ENCODE data around the gene NME7. TPM values are rescaled to one million over a fixed set of nuclear protein-coding genes. Genes with fewer than 3 reads are reported as not detected.
A peak's percentile ranks its signal among the peaks of the same experiment; 100 is the strongest.

Gene NME7
- total RNA-seq, 1 experiment from 2014 or later: 21.8 TPM

DNA sequence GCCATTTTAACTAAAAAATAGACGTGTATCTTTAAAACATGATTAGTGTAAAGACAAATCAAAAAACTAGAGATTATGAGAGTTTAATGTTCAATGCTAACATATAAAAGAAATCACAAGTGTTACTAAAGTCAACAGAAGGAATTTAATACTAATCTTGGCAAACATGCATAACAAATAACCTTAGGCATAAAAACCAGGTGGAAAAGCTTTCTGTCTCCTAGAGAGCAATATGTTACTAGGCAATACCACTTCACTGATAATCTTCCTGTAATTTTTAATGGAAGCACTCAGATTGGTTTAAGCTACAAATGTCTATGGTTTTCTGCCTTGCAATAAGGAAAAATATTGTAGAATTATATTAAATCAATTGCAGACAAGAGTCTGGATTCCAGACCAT lies 121.9 kb downstream of the NME7 start (continued):
- TF ChIP-seq SRF (IDR thresholded peaks at IDR 0.05; ENCODE audit: low read depth) (no peak), POLR2AphosphoS5 (IDR thresholded peaks at IDR 0.05; ENCODE audit: low read depth, low read length) (no peak)

GRCh38 chr1:169240449-169241232 lies 127.0 kb downstream of the NME7 start:
- TF ChIP-seq ATF3 (IDR thresholded peaks at IDR 0.05) (no peak), FOSL1 (IDR thresholded peaks at IDR 0.05; ENCODE audit: low read depth) (peak; percentile 79), JUND (IDR thresholded peaks at IDR 0.05) (peak; percentile 52), SP1 (IDR thresholded peaks at IDR 0.05; ENCODE audit: low read depth) (peak; percentile 21; the same call in 1 of the 2 replicates), ELF1 (IDR thresholded peaks at IDR 0.05; ENCODE audit: borderline replicate concordance, low read depth) (no peak)
- no peak overlapping the region for H3K9ac ChIP-seq (ENCODE audit: low read length)
- DNase-seq (ENCODE audit: low read depth, low spot score) (no peak), ATAC-seq (no peak)
- RAD21 ChIA-PET (ENCODE audit: low non-redundant PET in 1 of 2, low total read pairs in 2 of 2, uncharacterized antibody in 2 of 2, unreplicated experiment in 2 of 2): no interaction called here
- H3K9me2 ChIP-seq (ENCODE audit: insufficient read depth): no peaks in the 10 kb centered on the region
- intact Hi-C loops (cut with micrococcal nuclease): loop anchor here (5.0 kb wide), 1 partner anchor 42 kb away; no protein-coding TSS in a partner anchor
- no peak overlapping the region for H3K27ac ChIP-seq (ENCODE audit: low read depth, low read length)
- H3K4me3 ChIP-seq (replicated peaks in 1 of 2; ENCODE audit: low read depth in 1 of 2, low read length in 2 of 2): no peak overlapping the region
- no peak overlapping the region for H2AFZ ChIP-seq (ENCODE audit: low read depth, low read length, poor library complexity, severe bottlenecking)
- peaks cover 0 to 10% of the 10 kb centered on the region in 2 experiments; a peak in 2 of 4 replicates for H3K4me1 ChIP-seq (ENCODE audit: control insufficient read depth in 1 of 2, insufficient read depth in 2 of 2, low read length in 2 of 2)
- peak overlapping the region; percentile 13 for H3K4me2 ChIP-seq (ENCODE audit: low read length)
- CTCF ChIA-PET: no interaction called here
- no peaks in the 10 kb centered on the region for H3K36me3 ChIP-seq (ENCODE audit: control insufficient read depth in 1 of 2, insufficient read depth in 2 of 2, low read length in 2 of 2)
- H3K27me3 ChIP-seq (ENCODE audit: insufficient read depth, low read length): no peaks in the 10 kb centered on the region
- no peaks in the 10 kb centered on the region for H4K20me1 ChIP-seq (ENCODE audit: insufficient read depth)
- no TSS peak for BruUV-seq (replicated peaks)
- H3K9me3 ChIP-seq (ENCODE audit: control insufficient read depth in 1 of 2, insufficient read depth in 1 of 2, low read depth in 1 of 2, low read length in 2 of 2): no peaks in the 10 kb centered on the region
- no peaks in the 10 kb centered on the region for H3K79me2 ChIP-seq (ENCODE audit: insufficient read depth, low read length)
- POLR2A ChIA-PET: no interaction called here

- no peak for TF ChIP-seq SRF (IDR thresholded peaks at IDR 0.05; ENCODE audit: low read depth)
- no peak for TF ChIP-seq TCF7L2 (IDR thresholded peaks at IDR 0.05; ENCODE audit: borderline replicate concordance, extremely low read depth, insufficient read depth, insufficient read length)
- TF ChIP-seq JUND (IDR thresholded peaks at IDR 0.05): no peak
- DNase-seq (ENCODE audit: low read depth, low spot score) (no peak), ATAC-seq (no peak)
- H4K20me1 ChIP-seq (ENCODE audit: insufficient read depth): no peaks in the 10 kb centered on the region
- H3K9ac ChIP-seq (ENCODE audit: low read length): no peak overlapping the region
- no peaks in the 10 kb centered on the region for H3K9me2 ChIP-seq (ENCODE audit: insufficient read depth)
- H3K9me3 ChIP-seq (ENCODE audit: control insufficient read depth in 1 of 2, insufficient read depth in 1 of 2, low read depth in 1 of 2, low read length in 2 of 2): no peaks in the 10 kb centered on the region
- BruUV-seq (replicated peaks): no TSS peak
- H3K4me2 ChIP-seq (ENCODE audit: low read length): no peak overlapping the region
- RAD21 ChIA-PET (ENCODE audit: low non-redundant PET in 1 of 2, low total read pairs in 2 of 2, uncharacterized antibody in 2 of 2, unreplicated experiment in 2 of 2): no interaction called here
- intact Hi-C loops (cut with micrococcal nuclease): no loop called here
- no peaks in the 10 kb centered on the region for H3K27me3 ChIP-seq (ENCODE audit: insufficient read depth, low read length)
- H3K79me2 ChIP-seq (ENCODE audit: insufficient read depth, low read length): no peaks in the 10 kb centered on the region
- no peak overlapping the region for H3K27ac ChIP-seq (ENCODE audit: low read depth, low read length)
- POLR2A ChIA-PET: no interaction called here
- H3K4me3 ChIP-seq (replicated peaks in 1 of 2; ENCODE audit: low read depth in 1 of 2, low read length in 2 of 2): no peak overlapping the region
- H3K4me1 ChIP-seq (ENCODE audit: control insufficient read depth in 1 of 2, insufficient read depth in 2 of 2, low read length in 2 of 2): peaks cover 0 to 10% of the 10 kb centered on the region in 2 experiments; a peak in 2 of 4 replicates
- CTCF ChIA-PET: no interaction called here
- H3K36me3 ChIP-seq (ENCODE audit: control insufficient read depth in 1 of 2, insufficient read depth in 2 of 2, low read length in 2 of 2): no peaks in the 10 kb centered on the region
- no peak overlapping the region for H2AFZ ChIP-seq (ENCODE audit: low read depth, low read length, poor library complexity, severe bottlenecking)
These were observed 130.7 kb downstream of the NME7 start for GRCh38 chr1:169236880-169237279.
